MM.1S (cell line): ENCODE results near the gene E2F2.

ENCODE experiments used
- DNase-seq: peaks from one replicate; pipeline ENCODE4 v3.0.0-alpha.2; 2015
- H2AFZ ChIP-seq: fragments of 300-600 bp; sonication (generic); 2 replicates; pipeline ENCODE4 v1.6.0; 2016; ENCODE audit warnings: antibody characterized with exemption, low read length
- H3F3A ChIP-seq: fragments of 300-600 bp; sonication (generic); 2 replicates; pipeline ENCODE4 v1.6.1; 2016; ENCODE audit warnings: mild to moderate bottlenecking, antibody characterized with exemption, low read length, moderate library complexity, mixed read lengths; ENCODE audit not compliant: insufficient read depth
- H3K27ac ChIP-seq: fragments of 300-600 bp; sonication (generic); 2 replicates; pipeline ENCODE4 v1.5.1; 2016; ENCODE audit warnings: mild to moderate bottlenecking, low read length
- H3K27me3 ChIP-seq: fragments of 300-600 bp; sonication (generic); replicated peaks from 2 replicates; pipeline ENCODE4 v1.6.0; 2016; ENCODE audit warnings: low read length; ENCODE audit not compliant: insufficient read depth
- H3K36me3 ChIP-seq: fragments of 300-600 bp; sonication (generic); replicated peaks from 2 replicates; pipeline ENCODE4 v1.6.1; 2016; ENCODE audit warnings: mild to moderate bottlenecking, low read length, mixed read lengths; ENCODE audit not compliant: insufficient read depth
- H3K4me1 ChIP-seq: fragments of 300-600 bp; sonication (generic); 2 replicates; pipeline ENCODE4 v1.6.1; 2016; ENCODE audit warnings: low read length, mixed read lengths
- H3K4me2 ChIP-seq: fragments of 300-600 bp; sonication (generic); 2 replicates; pipeline ENCODE4 v1.6.0; 2016; ENCODE audit warnings: low read depth, low read length
- H3K4me3 ChIP-seq: fragments of 300-600 bp; sonication (generic); 2 replicates; pipeline ENCODE4 v1.5.1; 2016; ENCODE audit warnings: low read length, mixed read lengths
- H3K79me2 ChIP-seq: fragments of 300-600 bp; sonication (generic); 2 replicates; pipeline ENCODE4 v1.6.1; 2016; ENCODE audit warnings: mixed run types, low read length, mixed read lengths
- H3K9ac ChIP-seq: fragments of 300-600 bp; sonication (generic); 2 replicates; pipeline ENCODE4 v1.6.1; 2016; ENCODE audit warnings: low read length, mixed read lengths
- H3K9me2 ChIP-seq: fragments of 300-600 bp; sonication (generic); replicated peaks from 2 replicates; pipeline ENCODE4 v1.6.1; 2016; ENCODE audit warnings: mild to moderate bottlenecking, low read length, mixed read lengths; ENCODE audit not compliant: insufficient read depth
- H3K9me3 ChIP-seq: fragments of 300-600 bp; sonication (generic); replicated peaks from 2 replicates; pipeline ENCODE4 v1.6.1; 2016; ENCODE audit warnings: mild to moderate bottlenecking, low read length, mixed read lengths; ENCODE audit not compliant: insufficient read depth
- H4K20me1 ChIP-seq: fragments of 300-600 bp; sonication (generic); 2 replicates; pipeline ENCODE4 v1.6.1; 2016; ENCODE audit warnings: mild to moderate bottlenecking, low read length, moderate library complexity, mixed read lengths; ENCODE audit not compliant: insufficient read depth
- CTCF ChIP-seq: fragments of 300-600 bp; sonication (generic); IDR thresholded peaks from 2 replicates; pipeline ENCODE4 v1.5.1; 2016; ENCODE audit warnings: antibody characterized with exemption, low read length, mixed read lengths
- EZH2 ChIP-seq: fragments of 300-600 bp; sonication (generic); optimal IDR thresholded peaks from 2 replicates; pipeline ENCODE3; 2017; ENCODE audit warnings: low read depth, mild to moderate bottlenecking, antibody characterized with exemption, low read length, mixed read lengths
- EZH2phosphoT487 ChIP-seq: fragments of 300-600 bp; sonication (generic); IDR thresholded peaks from 2 replicates; pipeline ENCODE4 v1.6.1; 2018; ENCODE audit warnings: antibody characterized with exemption, low read length

The E2F2 gene

DNA sequence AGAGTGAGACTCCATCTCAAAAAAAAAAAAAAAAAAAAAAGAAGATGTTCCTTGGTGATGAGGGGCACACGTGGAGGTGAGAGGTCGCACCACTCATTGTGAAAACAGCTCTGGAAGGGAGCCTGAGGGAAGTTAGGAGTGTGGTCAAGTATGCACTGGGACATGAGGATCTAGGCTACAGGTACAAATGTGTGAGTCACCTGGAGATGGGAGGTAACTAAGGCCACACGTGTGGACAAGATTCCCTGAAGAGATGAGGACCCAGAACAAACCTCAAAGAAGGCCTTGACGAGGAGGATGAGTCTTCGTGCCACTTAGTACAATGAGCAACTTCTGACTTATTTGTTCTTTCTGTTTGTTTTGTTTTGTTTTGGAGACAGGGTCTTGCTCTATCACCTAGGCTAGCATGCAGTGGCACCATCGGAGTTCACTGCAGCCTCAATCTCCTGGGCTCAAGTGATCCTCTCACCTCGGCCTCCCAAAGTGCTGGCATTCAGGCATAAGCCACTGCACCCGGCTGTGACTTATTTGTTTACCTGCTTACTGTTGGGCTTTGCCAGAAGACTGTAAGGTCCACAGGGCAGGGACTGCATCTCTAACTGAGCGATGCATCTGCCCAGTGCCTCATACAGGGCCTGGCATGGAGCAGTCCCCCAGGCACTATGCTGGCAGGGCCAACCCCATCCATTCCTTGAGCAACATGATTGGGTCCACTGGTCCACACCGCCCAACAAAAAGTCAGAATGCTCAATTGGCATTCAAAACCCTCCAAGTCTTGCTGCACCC lies 53.5 kb downstream of the E2F2 start:
- H3K27ac ChIP-seq = no peak overlapping the region

GRCh38 chr1:23475641-23476040 lies 55.4 kb downstream of the E2F2 start:
- Histone ChIP-seq H3K9ac (no peak overlapping the region), H4K20me1 (no peaks in the 10 kb centered on the region), H3K9me2 (no peaks in the 10 kb centered on the region), H3K4me1 (no peaks in the 10 kb centered on the region), H3K27ac (no peak overlapping the region), H3F3A (no peaks in the 10 kb centered on the region), H3K36me3 (no peaks in the 10 kb centered on the region), H3K79me2 (no peaks in the 10 kb centered on the region), H3K4me3 (no peak overlapping the region), H2AFZ (no peak overlapping the region), H3K9me3 (no peaks in the 10 kb centered on the region), H3K4me2 (no peak overlapping the region), H3K27me3 (peaks cover 4% of the 10 kb centered on the region)
- TF ChIP-seq CTCF (no peak), EZH2phosphoT487 (no peak), EZH2 (no peak)
- no peak for DNase-seq

More for the DNA sequence above, 53.5 kb downstream of the E2F2 start:
- Histone ChIP-seq H4K20me1 (no peaks in the 10 kb centered on the region), H3K9ac (no peak overlapping the region), H3K79me2 (no peaks in the 10 kb centered on the region), H3K9me2 (no peaks in the 10 kb centered on the region), H3K27me3 (peaks cover 21% of the 10 kb centered on the region), H3K4me2 (no peak overlapping the region), H3K36me3 (no peaks in the 10 kb centered on the region), H3K4me3 (no peak overlapping the region), H3K4me1 (no peaks in the 10 kb centered on the region), H3K9me3 (no peaks in the 10 kb centered on the region), H2AFZ (no peak overlapping the region), H3F3A (no peaks in the 10 kb centered on the region)
- DNase-seq = no peak
- TF ChIP-seq EZH2 (no peak), CTCF (no peak), EZH2phosphoT487 (no peak)

DNA sequence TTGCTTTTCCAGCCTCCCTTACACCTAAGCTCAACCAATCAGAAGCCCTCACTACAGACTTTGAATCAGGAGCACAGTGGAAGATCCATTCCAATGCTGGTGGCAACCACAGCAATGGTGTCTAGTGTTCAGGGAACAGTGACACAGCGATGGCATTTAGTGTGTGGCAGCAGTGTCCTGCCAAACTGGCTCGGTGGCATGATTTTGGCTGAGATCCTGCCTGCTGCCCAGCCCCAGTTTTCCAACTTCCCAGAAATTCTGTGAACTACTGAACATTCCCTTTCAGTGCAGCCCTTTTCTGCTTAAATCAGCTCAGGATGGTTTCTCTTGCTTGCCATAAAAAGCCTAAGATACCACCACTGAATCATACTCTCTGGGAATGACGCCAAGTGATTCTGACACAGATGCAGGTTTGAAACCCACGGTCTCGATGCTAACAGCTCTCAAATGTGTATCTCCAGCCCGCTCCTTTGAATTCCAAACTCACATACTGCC lies 55.9 kb downstream of the E2F2 start:
- no peak overlapping the region for H3K4me2 ChIP-seq

More for the DNA sequence above, 55.9 kb downstream of the E2F2 start:
- TF ChIP-seq EZH2phosphoT487 (no peak), CTCF (no peak)
- DNase-seq = no peak
- no peak overlapping the region for H3K27ac ChIP-seq
- no peaks in the 10 kb centered on the region for H3F3A ChIP-seq
- no peaks in the 10 kb centered on the region for H3K4me1 ChIP-seq
- no peaks in the 10 kb centered on the region for H3K79me2 ChIP-seq
- no peaks in the 10 kb centered on the region for H3K27me3 ChIP-seq
- no peaks in the 10 kb centered on the region for H4K20me1 ChIP-seq
- no peaks in the 10 kb centered on the region for H3K9me2 ChIP-seq
- H3K9me3 ChIP-seq = no peaks in the 10 kb centered on the region
- no peak overlapping the region for H3K9ac ChIP-seq
- no peak overlapping the region for H3K4me3 ChIP-seq
- H3K36me3 ChIP-seq = no peaks in the 10 kb centered on the region
- no peak overlapping the region for H2AFZ ChIP-seq
